Activated CD8-positive, alpha-beta T cell treated with anti-CD3 and anti-CD28 coated beads for 36 hours (primary cell): ENCODE measurements around the gene SLC30A9. TPM values are rescaled to one million over a fixed set of nuclear protein-coding genes. Genes with fewer than 3 reads are reported as not detected.

Experiments
- ATAC-seq: fragments of 200-7000 bp; cut with Tn5 transposase; one replicate; pipeline ENCODE4 v1.10.0; 2021; ENCODE audit warnings: mild to moderate bottlenecking, moderate library complexity
- CTCF ChIA-PET: fragments of 350-600 bp; sonication (Branson Sonifier 250); formaldehyde crosslinking; loops from one replicate; lab custom pipeline; 2021; ENCODE audit warnings: antibody characterized with exemption; lab: Charles Lee
- POLR2A ChIA-PET: fragments of 350-600 bp; sonication (Branson Sonifier 250); formaldehyde crosslinking; loops from one replicate; lab custom pipeline; 2021; ENCODE audit warnings: antibody characterized with exemption; lab: Charles Lee
- DNase-seq: peaks from one replicate; pipeline ENCODE4 v3.0.0-alpha.2; 2020
- H3K27ac Mint-ChIP-seq: one replicate; pipeline ENCODE4 v1.8.0; 2021; ENCODE audit warnings: mild to moderate bottlenecking, mixed read lengths
- H3K27me3 Mint-ChIP-seq: one replicate; pipeline ENCODE4 v1.8.0; 2021; ENCODE audit warnings: mixed read lengths
- H3K36me3 Mint-ChIP-seq: one replicate; pipeline ENCODE4 v1.8.0; 2021; ENCODE audit warnings: low read depth, mixed read lengths
- H3K4me1 Mint-ChIP-seq: one replicate; pipeline ENCODE4 v1.8.0; 2021; ENCODE audit warnings: low read depth, mixed read lengths
- H3K4me3 Mint-ChIP-seq: one replicate; pipeline ENCODE4 v1.8.0; 2021; ENCODE audit warnings: mild to moderate bottlenecking, moderate library complexity, mixed read lengths
- H3K9me3 Mint-ChIP-seq: one replicate; pipeline ENCODE4 v1.8.0; 2021; ENCODE audit warnings: mixed read lengths
- intact Hi-C: fragments of 100-400 bp; cut with micrococcal nuclease; formaldehyde crosslinking; loops from one replicate; pipeline ENCODE4 v1.10.0; 2022
- total RNA-seq, 2 experiments: library from RNA; stranded (reverse); gene quantifications; one replicate each; pipeline ENCODE4 v1.2.3, GENCODE V29; 2021
- TF ChIP-seq, protein P1 (sequence below): fragments of 200-600 bp; IDR thresholded peaks from one replicate; pipeline ENCODE4 v1.8.0; 2022; ENCODE audit warnings: antibody characterized with exemption, mild to moderate bottlenecking

Gene SLC30A9
- total RNA-seq, 2 experiments from 2014 or later, result 42.5 to 51.6 TPM

DNA sequence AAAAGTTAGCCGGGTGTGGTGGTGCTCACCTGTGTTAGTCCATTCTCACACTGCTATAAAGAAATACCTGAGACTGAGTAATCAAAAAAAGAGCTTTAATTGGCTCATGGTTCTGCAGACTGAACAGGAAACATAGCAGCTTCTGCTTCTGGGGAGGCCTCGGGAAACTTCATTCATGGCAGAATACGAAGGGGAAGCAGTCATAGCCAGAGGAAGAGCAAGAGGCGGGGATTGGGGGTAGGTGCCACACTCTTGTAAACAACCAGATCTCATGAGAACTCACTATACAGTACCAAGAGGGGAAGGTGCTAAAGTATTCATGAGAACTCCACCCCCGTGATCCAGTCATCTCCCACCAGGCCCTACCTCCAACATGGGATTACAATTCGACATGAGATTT, 98.1 kb downstream of the SLC30A9 start:
- POLR2A ChIA-PET, result no interaction called here
- Mint-ChIP-seq H3K27ac (no peak overlapping the region), H3K9me3 (no peaks in the 10 kb centered on the region), H3K4me3 (no peak overlapping the region), H3K36me3 (peaks cover 12% of the 10 kb centered on the region), H3K4me1 (no peaks in the 10 kb centered on the region), H3K27me3 (no peaks in the 10 kb centered on the region)
- intact Hi-C loops, result no loop called here
- no peak for DNase-seq
- CTCF ChIA-PET, result no interaction called here
- no peak for ATAC-seq
- TF ChIP-seq, protein P1, sequence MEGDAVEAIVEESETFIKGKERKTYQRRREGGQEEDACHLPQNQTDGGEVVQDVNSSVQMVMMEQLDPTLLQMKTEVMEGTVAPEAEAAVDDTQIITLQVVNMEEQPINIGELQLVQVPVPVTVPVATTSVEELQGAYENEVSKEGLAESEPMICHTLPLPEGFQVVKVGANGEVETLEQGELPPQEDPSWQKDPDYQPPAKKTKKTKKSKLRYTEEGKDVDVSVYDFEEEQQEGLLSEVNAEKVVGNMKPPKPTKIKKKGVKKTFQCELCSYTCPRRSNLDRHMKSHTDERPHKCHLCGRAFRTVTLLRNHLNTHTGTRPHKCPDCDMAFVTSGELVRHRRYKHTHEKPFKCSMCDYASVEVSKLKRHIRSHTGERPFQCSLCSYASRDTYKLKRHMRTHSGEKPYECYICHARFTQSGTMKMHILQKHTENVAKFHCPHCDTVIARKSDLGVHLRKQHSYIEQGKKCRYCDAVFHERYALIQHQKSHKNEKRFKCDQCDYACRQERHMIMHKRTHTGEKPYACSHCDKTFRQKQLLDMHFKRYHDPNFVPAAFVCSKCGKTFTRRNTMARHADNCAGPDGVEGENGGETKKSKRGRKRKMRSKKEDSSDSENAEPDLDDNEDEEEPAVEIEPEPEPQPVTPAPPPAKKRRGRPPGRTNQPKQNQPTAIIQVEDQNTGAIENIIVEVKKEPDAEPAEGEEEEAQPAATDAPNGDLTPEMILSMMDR, result no peak

DNA sequence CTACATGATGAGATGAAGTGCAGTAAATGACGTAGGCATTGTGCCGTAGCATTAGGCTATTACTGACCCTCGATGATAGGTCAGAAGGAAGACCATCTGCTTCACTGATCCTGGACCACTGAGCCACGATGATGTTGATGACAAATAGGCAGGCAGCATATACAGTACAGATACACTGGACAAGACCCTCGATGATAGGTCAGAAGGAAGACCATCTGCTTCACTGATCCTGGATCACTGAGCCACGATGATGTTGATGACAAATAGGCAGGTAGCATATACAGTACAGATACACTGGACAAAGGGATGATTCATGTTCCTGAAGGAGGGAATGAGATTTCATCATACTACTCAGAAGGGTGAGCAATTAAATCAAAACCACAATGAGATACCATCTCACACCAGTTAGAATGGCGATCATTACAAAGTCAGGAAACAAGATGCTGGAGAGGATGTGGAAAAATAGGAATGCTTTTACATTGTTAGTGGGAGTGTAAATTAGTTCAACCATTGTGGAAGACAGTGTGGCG, 111.2 kb downstream of the SLC30A9 start:
- H3K4me3 Mint-ChIP-seq, result no peak overlapping the region
- no peak for DNase-seq
- H3K4me1 Mint-ChIP-seq, result no peaks in the 10 kb centered on the region

DNA sequence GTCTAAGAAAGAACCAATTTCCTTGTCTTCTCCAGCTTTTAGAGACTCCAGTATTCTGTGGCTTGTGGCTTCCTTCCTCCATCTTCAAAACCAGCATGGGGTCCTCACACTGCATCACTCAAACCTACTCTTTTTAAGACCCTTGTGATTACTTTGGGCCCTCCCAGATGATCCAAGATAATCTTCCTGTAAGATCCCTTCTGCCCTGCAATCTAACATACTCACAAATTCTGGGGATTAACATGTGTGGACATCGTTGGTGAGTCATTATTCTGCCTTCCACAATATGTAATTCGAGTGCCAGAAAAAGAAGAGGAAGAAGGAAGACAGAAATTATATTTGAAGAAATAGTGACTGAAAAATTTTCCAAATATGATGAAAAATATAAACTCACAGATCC, 114.2 kb downstream of the SLC30A9 start:
- TF ChIP-seq, protein P1, result no peak
- intact Hi-C loops, result no loop called here
- CTCF ChIA-PET, result no interaction called here
- ATAC-seq (no peak), DNase-seq (no peak)
- no peaks in the 10 kb centered on the region for H3K4me1 Mint-ChIP-seq
- no peaks in the 10 kb centered on the region for H3K36me3 Mint-ChIP-seq
- POLR2A ChIA-PET, result no interaction called here
- H3K9me3 Mint-ChIP-seq, result peaks cover 2% of the 10 kb centered on the region
- no peak overlapping the region for H3K4me3 Mint-ChIP-seq
- no peak overlapping the region for H3K27ac Mint-ChIP-seq
- peaks cover 3% of the 10 kb centered on the region for H3K27me3 Mint-ChIP-seq

More for the DNA sequence above, 111.2 kb downstream of the SLC30A9 start:
- TF ChIP-seq, protein P1, result no peak
- Mint-ChIP-seq H3K36me3 (no peaks in the 10 kb centered on the region), H3K27me3 (peaks cover 3% of the 10 kb centered on the region), H3K27ac (no peak overlapping the region), H3K9me3 (peaks cover 2% of the 10 kb centered on the region)
- CTCF ChIA-PET, result no interaction called here
- ATAC-seq, result no peak
- intact Hi-C loops, result no loop called here
- POLR2A ChIA-PET, result no interaction called here

DNA sequence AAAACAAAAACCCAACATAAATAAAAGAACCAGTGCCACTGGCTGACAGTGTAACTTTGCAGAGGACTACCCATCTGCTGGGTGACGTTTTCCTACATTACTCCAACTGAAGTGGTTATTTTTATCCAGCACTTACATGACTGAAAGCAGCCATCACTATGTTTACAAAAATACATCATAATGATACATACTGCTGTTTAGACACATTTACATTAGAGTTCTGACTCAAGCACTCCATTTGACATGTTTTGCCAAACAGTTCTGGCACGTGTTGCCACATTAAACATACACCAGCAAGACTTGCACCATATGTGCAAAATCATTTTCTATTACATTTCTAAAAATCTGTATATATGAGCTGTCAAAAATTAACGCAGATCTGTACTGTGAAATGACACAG, 122.5 kb downstream of the SLC30A9 start:
- H3K27me3 Mint-ChIP-seq, result peaks cover 10% of the 10 kb centered on the region
- ChIA-PET POLR2A (no interaction called here), CTCF (no interaction called here)
- ATAC-seq, result no peak
- no peaks in the 10 kb centered on the region for H3K9me3 Mint-ChIP-seq
- no peaks in the 10 kb centered on the region for H3K36me3 Mint-ChIP-seq
- no peak for DNase-seq
- H3K27ac Mint-ChIP-seq, result no peak overlapping the region
- intact Hi-C loops, result no loop called here
- no peaks in the 10 kb centered on the region for H3K4me1 Mint-ChIP-seq
- TF ChIP-seq, protein P1, result no peak
- H3K4me3 Mint-ChIP-seq, result no peak overlapping the region

DNA sequence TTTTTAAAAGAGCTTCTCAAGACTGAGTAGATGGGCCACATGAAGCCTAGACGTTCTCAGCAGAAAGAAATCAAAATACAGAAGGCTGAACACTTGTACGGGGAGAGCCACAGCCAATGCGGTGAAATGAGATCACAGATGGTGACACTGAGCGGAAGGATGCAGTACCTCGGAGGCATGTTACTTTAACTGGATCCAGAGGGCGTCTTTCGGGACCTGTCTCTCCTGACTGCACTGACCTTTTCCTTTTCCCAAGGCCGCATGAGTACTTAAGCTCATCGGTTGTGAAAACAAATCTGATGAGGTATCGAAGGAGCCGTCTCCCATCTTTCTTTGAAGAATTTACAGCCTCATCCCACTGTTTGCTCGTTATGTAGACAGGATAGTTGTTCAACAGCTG, 129.6 kb downstream of the SLC30A9 start:
- Mint-ChIP-seq H3K4me1 (no peaks in the 10 kb centered on the region), H3K27ac (no peak overlapping the region), H3K9me3 (no peaks in the 10 kb centered on the region), H3K27me3 (peaks cover 6% of the 10 kb centered on the region), H3K36me3 (no peaks in the 10 kb centered on the region), H3K4me3 (no peak overlapping the region)
- TF ChIP-seq, protein P1, result no peak
- ChIA-PET CTCF (no interaction called here), POLR2A (no interaction called here)
- ATAC-seq (no peak), DNase-seq (no peak)
- intact Hi-C loops, result no loop called here
